ENCODE measurements around the gene MCMBP. TPM values are rescaled to one million over a fixed set of nuclear protein-coding genes. Genes with fewer than 3 reads are reported as not detected.

The MCMBP gene
- polyA plus RNA-seq, 1 donor (not counting 4 experiments of a cell fraction or from before 2014, with no cell fraction given): 74.4 TPM

DNA sequence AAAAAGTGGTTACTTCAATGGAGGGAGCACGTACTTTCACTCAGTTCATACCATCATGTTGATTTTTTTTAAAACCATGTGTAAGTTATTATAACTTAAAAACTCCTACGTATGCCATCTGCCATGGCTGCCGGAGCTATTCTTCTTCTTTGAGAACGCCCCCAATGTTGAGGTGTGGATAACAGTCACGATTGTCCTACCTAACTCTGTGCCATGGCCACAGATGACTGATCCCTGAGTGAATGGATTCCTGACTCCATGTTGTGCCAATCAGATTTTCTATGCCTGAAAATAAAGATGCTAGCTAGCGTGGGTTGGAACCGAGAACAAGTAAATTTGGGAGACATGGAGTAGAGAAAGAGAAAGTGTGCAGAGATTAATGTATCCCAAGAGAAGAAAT is 5.3 kb downstream of the MCMBP start:
- Histone ChIP-seq H3K27me3 (ENCODE audit: control insufficient read depth, extremely low read depth, insufficient read depth, low read length) (no peaks in the 10 kb centered on the region), H3K79me2 (ENCODE audit: control insufficient read depth, insufficient read depth, low read length) (peaks cover 97% of the 10 kb centered on the region), H3K4me2 (ENCODE audit: control insufficient read depth, extremely low read depth, insufficient read depth, low read depth, low read length) (no peak overlapping the region), H3K4me1 (ENCODE audit: control insufficient read depth, extremely low read depth, insufficient read depth, low read length) (peaks cover 8% of the 10 kb centered on the region), H3K9me3 (ENCODE audit: control insufficient read depth, low read depth, low read length) (no peaks in the 10 kb centered on the region), H3K36me3 (ENCODE audit: control insufficient read depth in 2 of 2, extremely low read depth in 1 of 2, insufficient read depth in 2 of 2, low read length in 2 of 2) (no peaks in the 10 kb centered on the region), H3K9ac (ENCODE audit: control insufficient read depth, extremely low read depth, insufficient read depth, low read length) (no peak overlapping the region), H2AFZ (ENCODE audit: control insufficient read depth, low read length) (no peak overlapping the region), H3K4me3 (ENCODE audit: control insufficient read depth in 2 of 3, extremely low read depth in 1 of 3, insufficient read depth in 2 of 3, low read depth in 1 of 3, low read length in 3 of 3) (no peak overlapping the region), H4K20me1 (ENCODE audit: control insufficient read depth, extremely low read depth, insufficient read depth, low read length) (peaks cover 10% of the 10 kb centered on the region), H3K27ac (ENCODE audit: control insufficient read depth, insufficient read depth, low read length) (no peak overlapping the region), H3K9me1 (ENCODE audit: control insufficient read depth, extremely low read depth, insufficient read depth, low read length) (no peaks in the 10 kb centered on the region)
- TF ChIP-seq, protein P1, sequence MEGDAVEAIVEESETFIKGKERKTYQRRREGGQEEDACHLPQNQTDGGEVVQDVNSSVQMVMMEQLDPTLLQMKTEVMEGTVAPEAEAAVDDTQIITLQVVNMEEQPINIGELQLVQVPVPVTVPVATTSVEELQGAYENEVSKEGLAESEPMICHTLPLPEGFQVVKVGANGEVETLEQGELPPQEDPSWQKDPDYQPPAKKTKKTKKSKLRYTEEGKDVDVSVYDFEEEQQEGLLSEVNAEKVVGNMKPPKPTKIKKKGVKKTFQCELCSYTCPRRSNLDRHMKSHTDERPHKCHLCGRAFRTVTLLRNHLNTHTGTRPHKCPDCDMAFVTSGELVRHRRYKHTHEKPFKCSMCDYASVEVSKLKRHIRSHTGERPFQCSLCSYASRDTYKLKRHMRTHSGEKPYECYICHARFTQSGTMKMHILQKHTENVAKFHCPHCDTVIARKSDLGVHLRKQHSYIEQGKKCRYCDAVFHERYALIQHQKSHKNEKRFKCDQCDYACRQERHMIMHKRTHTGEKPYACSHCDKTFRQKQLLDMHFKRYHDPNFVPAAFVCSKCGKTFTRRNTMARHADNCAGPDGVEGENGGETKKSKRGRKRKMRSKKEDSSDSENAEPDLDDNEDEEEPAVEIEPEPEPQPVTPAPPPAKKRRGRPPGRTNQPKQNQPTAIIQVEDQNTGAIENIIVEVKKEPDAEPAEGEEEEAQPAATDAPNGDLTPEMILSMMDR (optimal IDR thresholded peaks at IDR 0.05 in 1 of 3, IDR thresholded peaks at IDR 0.05 in 1 of 3, conservative IDR thresholded peaks at IDR 0.05 in 1 of 3; ENCODE audit: extremely low read depth in 1 of 3, insufficient read depth in 2 of 3, low read length in 3 of 3): no peak
- no peak for TF ChIP-seq EZH2 (IDR thresholded peaks at IDR 0.05; ENCODE audit: low read length)
- DNase-seq (ENCODE audit: low read depth, low spot score) (no peak), FAIRE-seq (no peak)
- dilution Hi-C loops (cut with MboI; ENCODE audit: extremely low pct_ligation_motif_present, low sequenced_read_pairs): no loop called here

DNA sequence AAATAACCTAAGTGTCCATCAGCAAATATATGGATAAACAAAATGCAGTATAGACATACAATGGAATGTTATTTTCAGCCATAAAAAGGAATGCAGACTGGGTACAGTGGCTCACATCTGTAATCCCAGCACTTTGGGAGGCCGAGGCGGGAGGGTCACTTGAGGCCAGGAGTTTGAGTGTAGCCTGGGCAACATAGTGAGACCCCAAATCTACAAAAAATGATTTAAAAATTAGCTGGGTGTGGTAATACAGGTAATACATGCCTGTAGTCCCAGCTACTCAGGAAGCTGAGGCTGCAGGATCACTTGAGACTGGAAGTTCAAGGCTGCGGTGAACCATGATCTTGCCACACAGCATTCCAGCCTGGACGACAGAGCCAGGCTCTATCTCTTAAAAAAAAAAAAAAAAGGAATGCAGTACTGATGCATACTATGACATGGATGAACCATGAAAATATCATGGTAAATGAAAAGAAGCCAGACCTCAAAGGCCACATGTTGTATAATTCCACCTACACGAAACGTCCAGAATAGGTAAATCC is 6.9 kb downstream of the MCMBP start:
- Histone ChIP-seq H2AFZ (ENCODE audit: control insufficient read depth, low read length) (no peak overlapping the region), H3K9me1 (ENCODE audit: control insufficient read depth, extremely low read depth, insufficient read depth, low read length) (no peaks in the 10 kb centered on the region), H3K79me2 (ENCODE audit: control insufficient read depth, insufficient read depth, low read length) (peaks cover 98% of the 10 kb centered on the region), H3K27me3 (ENCODE audit: control insufficient read depth, extremely low read depth, insufficient read depth, low read length) (no peaks in the 10 kb centered on the region), H4K20me1 (ENCODE audit: control insufficient read depth, extremely low read depth, insufficient read depth, low read length) (peaks cover 7% of the 10 kb centered on the region), H3K9me3 (ENCODE audit: control insufficient read depth, low read depth, low read length) (no peaks in the 10 kb centered on the region), H3K9ac (ENCODE audit: control insufficient read depth, extremely low read depth, insufficient read depth, low read length) (no peak overlapping the region), H3K4me3 (ENCODE audit: control insufficient read depth in 2 of 3, extremely low read depth in 1 of 3, insufficient read depth in 2 of 3, low read depth in 1 of 3, low read length in 3 of 3) (no peak overlapping the region), H3K4me1 (ENCODE audit: control insufficient read depth, extremely low read depth, insufficient read depth, low read length) (peaks cover 8% of the 10 kb centered on the region), H3K4me2 (ENCODE audit: control insufficient read depth, extremely low read depth, insufficient read depth, low read depth, low read length) (no peak overlapping the region), H3K36me3 (ENCODE audit: control insufficient read depth in 2 of 2, extremely low read depth in 1 of 2, insufficient read depth in 2 of 2, low read length in 2 of 2) (no peaks in the 10 kb centered on the region), H3K27ac (ENCODE audit: control insufficient read depth, insufficient read depth, low read length) (no peak overlapping the region)
- DNase-seq (ENCODE audit: low read depth, low spot score) (no peak), FAIRE-seq (no peak)
- TF ChIP-seq, protein P1 (optimal IDR thresholded peaks at IDR 0.05 in 1 of 3, IDR thresholded peaks at IDR 0.05 in 1 of 3, conservative IDR thresholded peaks at IDR 0.05 in 1 of 3; ENCODE audit: extremely low read depth in 1 of 3, insufficient read depth in 2 of 3, low read length in 3 of 3): no peak
- TF ChIP-seq EZH2 (IDR thresholded peaks at IDR 0.05; ENCODE audit: low read length): no peak
- dilution Hi-C loops (cut with MboI; ENCODE audit: extremely low pct_ligation_motif_present, low sequenced_read_pairs): no loop called here
